HG03469 (cell line): ENCODE results near the gene MPRIP.

Experiments
- ATAC-seq: cut with Tn5 transposase; IDR thresholded peaks from one replicate; pipeline ENCODE4 v1.9.1; 2021; ENCODE audit warnings: mild to moderate bottlenecking, moderate library complexity, moderate number of reproducible peaks; ENCODE audit not compliant: unreplicated experiment

Gene MPRIP

DNA sequence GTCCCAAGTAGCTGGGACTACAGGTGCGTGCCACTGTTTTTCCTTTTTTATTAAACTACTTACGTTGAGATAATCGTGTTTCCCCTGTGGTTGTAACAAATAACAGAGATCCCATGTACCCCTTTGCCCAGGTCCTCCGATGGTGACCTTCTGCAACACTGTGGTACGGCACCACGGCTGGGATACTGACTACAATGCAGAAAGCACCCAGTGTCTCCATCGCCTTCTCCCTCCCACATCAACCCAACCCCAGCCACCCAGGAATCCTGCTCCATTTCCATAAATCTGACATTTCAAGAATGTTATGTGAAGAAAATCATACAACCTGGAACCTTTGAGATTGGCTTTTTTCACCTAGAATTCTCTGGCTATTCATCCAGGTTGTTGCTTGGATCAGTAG lies 22.1 kb downstream of the MPRIP start:
- no peak for ATAC-seq

DNA sequence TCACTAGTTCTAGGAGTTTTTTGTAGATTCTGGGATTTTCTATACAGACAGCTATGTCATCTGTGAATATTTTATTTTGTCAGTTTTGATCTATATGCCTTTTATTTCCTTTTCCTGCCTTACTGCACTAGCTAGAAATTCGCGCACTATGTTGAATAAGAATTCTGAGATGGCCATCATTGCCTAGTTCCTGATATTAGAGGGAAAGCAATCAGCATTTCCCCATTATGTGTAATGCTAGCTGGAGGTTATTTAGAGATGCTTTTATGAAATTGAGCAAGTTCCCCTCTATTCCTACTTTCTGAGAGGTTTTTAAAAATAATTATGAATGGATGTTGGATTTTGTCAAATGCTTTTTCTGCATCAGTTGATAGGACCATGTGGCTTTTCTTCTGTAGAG lies 23.8 kb downstream of the MPRIP start:
- no peak for ATAC-seq

DNA sequence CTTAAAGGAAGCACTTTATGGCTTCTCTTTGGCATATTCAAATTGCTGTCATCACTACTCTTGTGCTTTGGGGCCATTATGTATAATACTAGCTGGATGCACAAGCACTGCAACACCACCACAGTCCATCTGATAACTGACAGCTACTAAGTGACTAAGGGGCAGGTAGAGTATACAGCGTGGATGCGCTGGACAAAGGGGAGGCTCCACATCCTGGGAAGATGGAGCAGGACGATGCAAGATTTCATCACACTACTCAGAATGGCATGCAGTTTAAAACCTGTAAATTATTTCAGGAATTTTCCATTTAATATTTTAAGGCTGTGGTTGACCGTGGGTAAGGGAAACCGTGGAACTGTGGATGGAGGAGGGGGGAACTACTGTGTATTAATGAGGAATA lies 25.0 kb downstream of the MPRIP start:
- no peak for ATAC-seq

DNA sequence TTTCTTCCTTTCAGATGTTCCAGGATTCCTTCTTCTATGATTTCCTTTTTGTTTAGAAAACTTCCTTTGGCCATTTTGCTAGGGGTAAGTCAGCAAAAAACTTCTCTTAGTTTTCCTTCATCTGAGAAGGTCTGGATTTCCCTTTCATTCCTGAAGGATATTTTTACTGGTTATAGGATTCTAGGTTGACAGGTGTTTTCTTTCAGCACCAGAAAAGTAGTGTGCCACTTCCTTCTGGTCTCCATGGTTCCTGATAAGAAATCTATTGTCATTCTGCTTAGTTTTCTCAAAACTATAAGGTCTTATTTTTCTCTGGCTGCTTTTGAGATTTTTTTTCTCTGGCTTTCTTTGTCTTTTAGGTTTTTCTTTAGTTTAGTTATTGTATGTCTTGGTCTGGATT lies 27.6 kb downstream of the MPRIP start:
- ATAC-seq = no peak

DNA sequence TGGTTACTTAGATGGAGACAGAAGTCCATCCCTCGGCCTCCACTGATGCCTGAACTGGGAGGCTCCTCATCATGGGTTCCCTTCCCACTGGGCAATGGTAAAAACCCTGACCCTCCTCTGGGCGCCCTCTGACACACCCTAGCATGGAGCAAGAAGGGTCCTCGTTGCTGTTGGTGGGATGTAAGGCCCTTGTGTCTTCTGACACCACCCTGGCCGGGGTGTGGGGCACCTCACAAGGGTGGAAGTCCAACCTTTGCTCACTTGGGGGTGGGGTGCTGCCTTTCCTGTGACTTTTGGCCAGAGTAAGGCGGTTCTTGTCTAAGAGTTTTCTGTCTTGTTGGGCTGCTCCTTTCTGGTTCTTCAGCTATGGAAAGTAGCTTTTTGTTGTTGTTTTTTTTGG lies 28.7 kb downstream of the MPRIP start:
- ATAC-seq = no peak

DNA sequence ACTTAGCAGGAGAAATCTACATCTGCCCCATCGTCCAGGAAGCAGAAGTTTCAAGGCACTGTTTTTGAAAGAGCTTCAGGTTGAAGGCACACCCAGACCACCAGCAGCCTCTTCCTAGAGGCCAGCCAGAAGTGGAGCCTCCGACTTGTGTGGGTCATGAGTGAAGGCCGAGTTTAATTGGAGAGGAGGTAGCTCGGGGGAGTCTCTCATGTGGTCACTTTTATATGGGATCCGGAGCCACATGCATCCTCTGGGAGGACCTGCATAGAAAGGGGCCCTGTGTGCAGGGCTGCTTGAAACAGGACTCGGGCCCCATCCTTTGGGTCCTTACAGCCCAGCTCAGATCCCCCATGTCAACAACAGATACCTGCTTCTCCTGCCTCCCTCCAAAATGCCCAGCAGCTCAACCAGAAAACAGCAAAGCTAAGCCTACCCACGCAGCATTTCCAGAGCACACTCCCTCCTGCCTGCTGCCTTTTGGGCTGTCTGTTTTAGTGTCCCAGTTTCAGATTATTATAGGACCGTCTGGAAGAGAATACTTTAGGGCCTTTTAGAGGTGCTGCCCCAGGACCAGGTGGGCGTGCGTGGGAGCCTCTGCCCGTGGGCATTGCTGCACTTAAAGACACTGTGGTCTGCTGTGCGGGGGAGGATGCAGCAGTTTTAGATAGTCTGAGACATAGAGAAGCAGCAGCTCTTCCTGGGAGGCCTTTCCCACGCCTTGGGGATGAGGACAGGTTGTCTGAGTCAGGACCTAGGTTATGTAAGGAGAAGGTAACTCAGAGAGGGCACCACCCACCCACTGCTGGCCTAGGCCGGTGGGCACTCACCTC lies 29.5 kb downstream of the MPRIP start:
- ATAC-seq = no peak

DNA sequence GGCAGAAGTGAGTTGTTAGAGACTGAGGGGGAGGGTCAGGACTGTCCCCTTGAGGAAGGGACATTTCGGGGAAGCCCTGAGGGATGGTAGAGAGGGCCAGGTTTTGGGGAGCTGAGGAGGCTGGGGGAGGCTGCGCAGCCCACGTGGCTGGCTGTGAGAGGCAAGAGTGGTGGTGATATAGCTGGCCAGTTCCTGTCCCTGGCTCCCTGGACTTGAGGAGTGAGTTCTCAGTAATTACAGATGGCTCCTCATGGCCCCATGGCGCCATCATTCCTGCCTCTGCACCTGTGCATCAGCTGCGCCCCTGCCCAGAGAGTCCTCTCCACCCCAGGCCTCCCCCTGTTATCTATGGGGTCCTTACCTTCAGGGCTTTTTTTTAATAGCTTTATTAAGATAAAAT lies 30.3 kb downstream of the MPRIP start:
- no peak for ATAC-seq

DNA sequence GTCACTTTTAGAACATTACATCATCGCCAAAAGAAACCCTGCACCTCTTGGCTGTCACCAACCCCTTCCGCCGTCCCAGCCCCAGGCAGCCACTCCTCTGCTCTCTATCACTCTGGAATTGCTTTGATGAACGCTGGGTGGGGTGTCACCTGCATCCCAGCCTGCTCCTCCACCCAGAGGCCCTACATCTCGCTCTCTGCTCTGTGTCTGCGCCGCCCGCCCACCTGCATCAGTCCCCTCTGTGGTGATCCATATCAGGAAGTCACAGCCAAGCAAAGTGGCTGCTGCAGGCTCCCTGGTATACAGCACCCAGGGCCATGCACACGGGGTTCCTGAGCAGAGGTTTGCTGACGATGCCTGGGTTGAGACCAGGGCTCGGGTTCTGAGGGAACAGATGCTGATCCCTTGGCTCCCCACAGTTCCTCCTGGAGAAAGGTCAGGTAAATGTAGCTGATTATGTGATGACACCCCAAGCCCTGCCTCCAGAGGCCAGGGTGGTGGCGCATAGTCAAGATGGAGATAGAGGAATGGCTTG lies 30.8 kb downstream of the MPRIP start:
- ATAC-seq = no peak

DNA sequence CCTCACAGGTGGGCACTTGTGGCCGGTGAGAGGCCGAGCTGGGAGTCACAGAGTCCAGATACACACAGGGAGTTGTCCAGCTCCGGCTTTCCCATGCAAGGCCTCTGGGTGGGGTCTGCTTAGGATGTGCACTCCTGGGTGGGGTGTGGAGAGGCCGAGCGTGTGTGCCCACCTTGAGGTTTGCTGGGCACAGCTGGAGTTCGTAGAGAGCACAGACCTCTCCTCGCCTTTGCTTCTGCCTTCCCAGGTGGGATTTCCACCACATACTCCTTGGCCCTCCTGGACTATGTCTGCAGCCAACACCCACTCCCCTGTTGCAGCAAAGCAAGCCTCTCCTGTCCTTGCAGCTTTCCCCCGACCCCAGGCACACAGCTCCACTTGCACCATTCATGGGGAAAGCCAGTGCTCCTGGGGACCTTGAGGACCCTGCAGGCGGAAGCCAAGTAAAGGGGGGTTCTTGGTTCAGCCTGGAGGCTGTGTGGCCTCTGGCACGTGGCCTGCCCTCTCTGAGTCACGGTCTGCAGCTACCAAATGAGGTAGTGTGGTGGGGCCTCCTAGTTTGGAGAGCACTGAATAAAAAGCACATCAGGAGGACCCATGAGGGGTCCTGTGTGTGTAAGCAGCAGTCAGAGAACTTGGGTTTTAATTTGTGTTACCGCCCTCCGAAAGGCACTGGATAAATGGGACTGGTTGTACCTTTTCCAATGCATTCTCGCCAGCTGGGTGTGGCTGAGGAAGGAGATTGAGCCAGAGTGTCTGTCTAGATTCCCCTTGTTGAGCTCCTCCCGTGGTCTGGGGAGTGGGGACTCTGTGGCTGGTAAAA lies 31.5 kb downstream of the MPRIP start:
- no peak for ATAC-seq

DNA sequence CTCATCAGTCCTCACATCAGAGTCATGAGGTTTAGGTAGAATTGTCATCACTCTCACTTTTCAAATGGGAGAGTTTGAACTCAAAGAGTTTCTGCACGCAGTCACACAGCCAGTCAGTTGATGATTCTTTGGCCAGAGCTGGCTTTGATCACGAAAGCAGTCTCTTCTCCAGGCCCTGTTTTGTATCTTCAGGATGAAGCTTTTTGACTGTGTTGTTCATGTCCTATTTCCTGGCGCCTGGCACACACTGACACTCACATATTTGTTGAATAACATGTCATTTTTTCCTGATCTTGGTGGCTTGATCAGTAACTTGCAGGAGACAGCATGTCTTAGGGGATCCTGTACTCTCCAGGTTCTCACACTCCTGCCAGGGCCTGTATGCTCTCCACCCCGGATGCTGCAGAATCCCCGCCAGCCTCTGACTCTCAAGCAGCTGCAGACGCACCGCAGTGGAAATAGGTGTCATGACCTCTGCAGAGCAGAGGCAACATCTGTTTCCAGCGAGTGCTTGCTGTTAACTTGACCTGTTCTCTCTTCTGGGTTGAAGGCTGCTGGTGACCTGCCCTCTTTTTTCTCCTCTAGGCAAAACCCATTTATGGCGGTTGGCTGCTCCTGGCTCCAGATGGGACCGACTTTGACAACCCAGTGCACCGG lies 33.0 kb downstream of the MPRIP start:
- ATAC-seq = no peak

DNA sequence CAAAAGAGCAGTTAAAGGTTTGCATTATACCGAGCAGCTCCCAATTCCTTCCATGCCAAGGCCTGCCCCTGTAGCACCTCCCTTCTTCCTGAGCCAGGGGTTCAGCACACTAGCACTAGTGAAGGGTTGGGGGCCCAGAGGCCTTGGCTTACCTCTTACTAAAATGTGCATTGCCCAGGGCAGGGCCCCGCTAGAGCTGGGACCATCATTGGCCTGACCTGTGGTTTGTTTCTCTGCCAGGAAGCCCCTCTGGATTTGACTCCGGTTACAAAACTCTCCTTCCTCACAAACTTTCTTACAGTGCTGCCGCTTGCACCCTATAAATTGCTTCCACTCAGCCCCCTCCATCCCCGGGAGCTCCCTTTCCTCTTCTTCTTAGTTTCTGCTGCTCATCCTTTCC lies 33.8 kb downstream of the MPRIP start:
- ATAC-seq = no peak

DNA sequence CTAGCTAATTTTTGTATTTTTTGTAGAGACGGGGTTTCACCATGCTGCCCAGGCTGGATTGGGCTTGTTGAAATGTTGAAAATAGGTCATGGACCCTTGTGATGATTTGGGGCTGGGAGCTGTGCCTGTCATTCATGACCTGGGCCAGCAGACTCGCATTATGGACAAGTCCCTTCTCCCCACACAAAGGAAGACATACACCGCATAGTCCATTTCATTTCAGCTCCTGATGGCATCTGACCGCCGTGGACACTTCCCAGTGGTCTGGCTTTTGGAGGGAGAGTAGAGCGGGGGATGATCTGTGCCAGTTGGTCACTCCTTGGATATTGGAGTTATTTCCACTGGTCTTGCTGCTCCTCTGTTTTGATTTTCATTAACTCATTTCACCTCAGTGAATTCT lies 34.8 kb downstream of the MPRIP start:
- ATAC-seq = no peak

DNA sequence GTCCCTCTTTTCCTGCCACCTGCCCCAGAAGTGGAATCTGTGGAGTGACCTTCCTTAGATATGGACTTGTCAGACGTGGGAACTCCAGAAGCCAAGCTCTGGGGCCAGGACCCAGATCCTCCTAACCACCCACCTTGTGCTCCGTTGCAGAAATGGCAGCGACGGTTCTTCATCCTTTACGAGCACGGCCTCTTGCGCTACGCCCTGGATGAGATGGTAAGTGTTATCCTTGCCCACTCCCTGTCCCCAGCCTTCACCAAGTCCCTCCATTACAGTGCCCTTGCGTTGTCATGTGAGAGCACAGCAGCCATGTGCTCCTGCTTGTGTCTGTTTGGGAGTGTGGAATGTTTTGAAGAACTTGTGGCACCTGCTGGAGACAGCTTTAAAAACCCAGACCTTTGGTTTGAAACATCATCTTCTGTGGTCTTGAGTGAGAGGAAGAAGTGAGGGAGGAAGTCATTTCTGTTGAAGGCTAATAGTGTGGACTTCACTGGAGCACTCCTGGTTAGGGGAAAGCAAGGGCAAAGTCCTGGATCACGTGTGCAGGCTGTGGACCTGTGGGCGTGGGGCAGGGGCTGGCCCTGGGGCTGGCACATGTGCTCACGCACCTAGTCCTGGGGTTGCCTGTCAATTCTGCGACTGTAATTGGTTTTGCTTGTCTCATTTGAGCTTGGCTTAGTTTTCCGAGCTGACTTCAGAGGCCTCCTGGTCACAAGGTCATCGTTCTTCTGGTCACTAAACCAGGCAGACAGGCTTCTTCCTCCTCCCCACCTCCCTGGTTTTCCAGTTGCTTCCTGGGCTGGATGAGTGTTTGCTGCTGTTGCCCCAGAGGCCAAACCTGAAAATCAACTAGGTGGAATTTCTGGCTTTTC lies 35.8 kb downstream of the MPRIP start:
- no peak for ATAC-seq

DNA sequence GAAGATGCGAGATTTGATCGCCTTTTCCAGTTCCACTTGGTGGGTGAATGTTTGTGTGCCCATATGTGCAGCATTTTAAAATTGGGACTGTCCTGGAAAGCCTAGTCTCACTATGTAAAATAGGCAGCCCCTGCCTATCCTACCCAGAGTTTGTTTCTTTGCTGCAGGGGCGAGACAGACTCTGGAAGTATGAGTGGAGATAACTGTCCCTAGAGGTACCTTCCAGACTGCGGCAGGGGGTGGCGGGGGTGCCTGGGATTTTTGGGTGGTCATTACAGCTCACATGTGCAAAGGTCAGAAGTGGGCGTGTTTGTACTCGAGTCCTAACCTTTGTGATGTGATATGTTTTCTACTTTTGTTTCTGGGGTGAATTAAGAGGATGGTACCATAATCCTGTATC lies 36.6 kb downstream of the MPRIP start:
- ATAC-seq = no peak

DNA sequence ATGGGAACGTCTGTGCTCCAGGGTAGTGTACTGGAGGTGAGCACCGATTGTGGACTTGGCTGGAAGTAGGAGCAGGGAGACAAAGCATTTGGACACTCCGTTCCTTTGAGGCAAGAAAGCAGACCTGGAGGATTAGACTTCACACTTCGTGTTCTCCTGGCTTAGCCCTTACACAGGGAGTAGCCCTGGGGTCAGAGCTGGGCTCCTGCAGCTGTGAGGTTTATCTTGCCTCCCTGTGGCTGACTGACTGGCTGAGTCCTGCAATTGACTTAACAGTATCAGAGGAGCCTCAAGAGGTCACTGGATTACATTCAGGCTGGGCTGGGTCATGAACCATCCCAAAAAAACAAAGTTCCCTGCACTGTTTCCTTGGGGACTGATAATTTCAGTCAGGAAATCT lies 37.1 kb downstream of the MPRIP start:
- ATAC-seq = no peak

DNA sequence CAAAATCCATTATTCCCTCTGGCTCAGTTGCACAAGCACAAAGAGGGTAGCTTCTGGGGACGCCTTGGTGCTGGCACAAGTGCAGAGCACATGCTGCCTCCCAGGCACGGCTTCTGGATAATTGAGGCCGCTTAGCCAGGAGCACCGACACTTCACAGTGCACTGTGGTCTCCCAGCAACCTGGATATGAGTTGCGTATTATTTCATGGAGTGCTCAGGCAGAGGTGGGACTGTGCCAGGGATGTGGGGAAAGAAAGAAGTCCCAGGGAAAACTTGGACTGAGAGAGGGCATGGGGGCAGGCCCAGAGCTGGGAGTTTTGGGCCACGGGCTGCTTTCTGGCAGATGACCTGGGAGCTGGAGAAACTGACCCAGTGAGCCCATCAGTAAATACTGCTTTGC lies 37.5 kb downstream of the MPRIP start:
- no peak for ATAC-seq

DNA sequence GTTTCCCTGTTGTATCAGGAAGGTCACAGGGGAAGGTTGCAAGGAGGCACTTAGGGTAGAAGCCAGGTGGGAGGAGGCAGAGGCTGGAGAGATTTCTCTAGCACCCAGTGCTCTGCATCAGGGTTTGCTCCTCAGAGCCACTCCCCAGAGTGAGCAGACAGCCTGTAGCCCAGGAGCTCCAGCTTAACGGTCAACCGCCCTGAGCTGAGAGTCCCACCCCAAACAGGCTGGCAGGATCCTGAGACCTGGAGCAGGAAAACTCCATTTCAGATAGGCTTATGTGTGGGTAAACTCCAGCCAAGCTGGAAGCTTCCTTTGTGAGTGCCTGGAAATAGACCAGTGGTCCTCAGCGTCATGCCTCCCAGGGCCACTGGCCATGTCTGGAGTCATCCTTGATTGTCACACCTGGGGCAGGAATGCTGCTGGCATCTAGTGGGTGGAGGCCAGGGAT lies 37.9 kb downstream of the MPRIP start:
- no peak for ATAC-seq

DNA sequence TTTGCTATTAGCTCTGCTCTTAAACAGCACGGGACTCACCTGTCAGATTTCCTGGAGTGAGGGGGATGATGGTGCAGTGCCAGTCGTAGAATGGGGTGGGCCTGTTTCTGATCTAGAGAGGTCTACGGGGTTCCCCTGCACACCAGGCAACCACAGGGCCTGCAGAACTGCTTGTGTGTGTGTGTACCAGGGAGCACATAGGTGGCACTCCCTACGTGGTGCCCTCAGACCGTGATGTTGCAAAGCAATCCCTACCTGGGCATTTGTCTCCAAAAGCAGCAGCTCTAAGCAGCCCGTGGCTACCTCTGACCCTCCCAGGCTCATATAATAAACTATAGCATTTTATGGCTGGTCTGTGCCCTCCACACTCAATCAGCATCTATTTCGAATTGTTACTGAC lies 38.5 kb downstream of the MPRIP start:
- no peak for ATAC-seq

DNA sequence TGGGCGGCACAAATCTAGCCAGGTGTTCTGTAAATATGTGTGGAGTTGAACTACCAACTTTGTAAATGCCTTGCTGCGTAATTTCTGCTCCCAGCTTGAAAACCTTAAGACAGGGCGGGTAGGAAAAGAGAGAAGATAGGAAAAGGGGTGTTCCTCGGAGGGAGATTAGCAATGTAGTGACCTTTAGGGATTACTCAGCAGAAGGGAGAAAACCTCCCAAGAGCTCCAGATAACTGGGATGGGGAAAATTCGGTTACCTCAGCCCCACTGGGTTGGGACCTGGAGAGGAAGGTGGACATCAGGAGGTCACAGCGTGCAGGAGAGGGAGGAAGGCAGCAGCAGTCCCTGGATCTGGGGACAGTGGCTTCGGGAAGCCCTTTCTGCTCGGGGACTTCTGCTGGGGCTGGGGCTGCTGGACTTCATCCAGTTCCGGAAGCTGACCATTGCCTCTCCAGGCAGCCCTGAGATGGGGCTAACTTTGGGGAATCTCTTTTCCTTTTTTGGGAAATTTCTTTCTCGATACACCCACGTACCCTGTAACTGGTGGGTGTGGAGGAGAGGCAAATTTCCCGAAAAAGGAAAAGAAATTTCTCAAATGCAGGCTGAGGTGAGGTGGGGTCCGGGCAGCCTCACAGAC lies 39.2 kb downstream of the MPRIP start:
- ATAC-seq = no peak

DNA sequence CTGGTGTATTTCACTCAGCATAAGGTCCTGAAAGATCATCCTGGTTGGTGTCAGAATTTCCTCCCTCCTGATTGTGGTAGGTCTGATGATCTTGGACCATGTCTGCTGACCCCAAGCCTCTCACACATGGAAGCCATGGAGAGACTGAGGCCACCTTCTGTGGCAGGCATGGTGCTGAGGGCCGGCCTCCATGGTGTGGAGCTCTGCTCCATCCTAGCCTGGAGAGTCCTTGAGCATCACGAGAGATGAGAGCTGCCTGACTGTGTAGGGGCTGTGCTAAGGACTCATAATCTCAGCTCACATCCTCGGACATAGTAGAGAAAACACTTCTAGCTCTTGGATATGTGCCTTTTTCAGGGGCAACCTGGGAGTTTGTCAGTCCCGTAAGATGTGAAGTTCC lies 40.6 kb downstream of the MPRIP start:
- no peak for ATAC-seq
